GM18870 (cell line): Measurements from ENCODE around the gene PECR.
A peak's percentile ranks its signal among the peaks of the same experiment; 100 is the strongest.

Source experiments
- ATAC-seq: cut with Tn5 transposase; IDR thresholded peaks from one replicate; pipeline ENCODE4 v1.9.1; 2021; ENCODE audit warnings: moderate library complexity; ENCODE audit not compliant: unreplicated experiment

The PECR gene

GRCh38 chr2:216081487-216082116 lies at the start of gene PECR, which contains the start of gene TMEM169:
TSS of gene PECR (minus strand) at chr2:216081809. CDS start at chr2:216081741, 68 bp downstream.
TSS of gene TMEM169 (plus strand) at chr2:216081919. CDS start at chr2:216095964, 14,045 bp downstream.
- ATAC-seq: peak; percentile 67

GRCh38 chr2:216130346-216130971 lies 48.9 kb upstream of the PECR start:
- no peak for ATAC-seq

DNA sequence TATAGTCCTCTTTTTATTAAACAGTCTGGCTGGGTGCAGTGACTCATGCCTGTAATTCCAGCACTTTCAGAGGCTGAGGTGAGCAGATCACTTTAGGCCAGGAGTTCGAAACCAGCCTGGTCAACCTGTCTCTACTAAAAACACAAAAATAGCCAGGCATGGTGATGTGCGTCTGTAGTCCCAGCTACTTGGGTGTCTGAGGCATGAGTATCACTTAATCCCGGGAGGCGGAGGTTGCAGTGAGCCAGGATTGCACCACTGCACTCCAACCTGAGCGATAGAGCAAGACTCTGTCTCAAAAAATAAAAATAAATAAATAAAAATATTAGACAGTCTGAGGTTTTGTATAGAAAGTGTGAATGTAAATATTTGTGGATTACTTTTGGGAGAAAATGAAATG lies 45.3 kb upstream of the PECR start:
- ATAC-seq: no peak

DNA sequence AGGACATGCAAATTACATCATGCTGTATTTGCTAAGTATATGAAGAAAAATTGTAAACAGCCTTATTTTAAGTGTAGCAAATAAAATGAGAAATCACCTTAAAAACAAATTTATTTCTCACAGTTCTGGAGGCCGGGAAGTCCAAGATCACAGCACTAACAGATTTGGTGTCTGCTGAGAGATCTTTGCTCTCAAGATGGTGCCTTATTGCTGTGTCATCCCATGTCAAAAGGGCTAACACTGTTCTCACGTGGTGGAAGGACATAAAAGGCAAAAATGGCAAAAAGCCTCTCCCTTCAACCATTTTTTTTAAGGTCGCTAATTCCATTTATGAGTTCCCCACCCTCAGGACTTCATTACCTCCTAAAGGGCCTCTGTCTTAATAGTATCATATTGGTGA lies 39.6 kb upstream of the PECR start:
- no peak for ATAC-seq

- no peak for ATAC-seq
These were observed 38.4 kb upstream of the PECR start for GRCh38 chr2:216119986-216120385.

DNA sequence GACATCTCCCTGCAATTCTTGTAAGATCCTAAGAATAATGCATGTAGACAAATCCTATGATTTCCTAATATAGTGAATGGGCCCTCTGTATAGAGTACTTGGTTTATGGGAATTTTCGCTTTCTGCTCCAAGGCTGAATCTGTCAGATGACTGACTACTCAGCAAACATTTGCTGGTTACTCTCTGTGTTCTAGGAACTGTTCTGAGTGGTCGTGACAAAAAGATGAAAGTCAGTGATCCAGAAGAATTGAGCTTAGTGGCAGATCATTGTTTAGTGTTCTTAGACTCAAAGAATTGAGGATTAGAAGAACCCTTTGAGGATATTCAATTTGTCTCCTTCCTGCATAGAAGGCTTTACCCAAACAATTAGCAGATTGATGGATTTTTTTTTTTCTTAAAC lies 37.5 kb upstream of the PECR start:
- ATAC-seq: no peak

GRCh38 chr2:216118474-216118873 lies 36.9 kb upstream of the PECR start:
- no peak for ATAC-seq

GRCh38 chr2:216117561-216118340 lies 36.1 kb upstream of the PECR start:
- no peak for ATAC-seq

DNA sequence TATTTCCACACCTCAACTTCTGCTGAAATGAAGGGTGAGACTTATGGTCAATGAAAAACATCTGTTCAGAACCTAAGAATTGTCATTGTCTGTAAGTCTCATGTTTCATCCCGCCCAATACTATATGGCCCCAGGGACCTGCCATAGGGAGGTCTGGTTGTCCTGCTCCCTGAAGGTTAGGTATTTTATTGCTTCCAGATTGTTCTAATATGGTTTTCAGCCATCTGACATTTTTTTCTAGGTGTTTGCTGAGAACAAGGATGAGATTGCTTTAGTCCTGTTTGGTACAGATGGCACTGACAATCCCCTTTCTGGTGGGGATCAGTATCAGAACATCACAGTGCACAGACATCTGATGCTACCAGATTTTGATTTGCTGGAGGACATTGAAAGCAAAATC lies 34.8 kb upstream of the PECR start:
- ATAC-seq: no peak

GRCh38 chr2:216114714-216115531 lies 33.3 kb upstream of the PECR start:
- peak; percentile 27 for ATAC-seq

- no peak for ATAC-seq
These were observed 32.7 kb upstream of the PECR start for GRCh38 chr2:216114382-216114713.

DNA sequence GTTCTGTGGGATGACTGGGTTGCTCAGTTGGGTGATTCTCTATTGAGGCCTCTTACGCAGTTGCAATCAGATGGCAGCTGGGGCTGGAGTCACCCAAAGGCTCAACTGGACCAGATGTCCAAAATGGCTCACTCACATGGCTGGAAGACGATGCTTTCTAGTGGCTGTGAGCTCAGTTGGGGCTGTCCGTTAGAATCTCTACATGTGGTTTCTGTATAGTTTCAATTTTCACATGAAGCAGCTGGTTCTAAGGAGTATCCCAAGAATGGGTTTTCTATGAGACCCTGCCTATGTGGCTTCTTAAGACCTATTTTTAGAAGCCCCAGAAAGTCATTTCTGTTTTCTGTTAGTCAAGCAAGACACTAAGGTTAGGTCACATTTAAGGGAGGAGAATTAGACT lies 32.0 kb upstream of the PECR start:
- peak; percentile 82 for ATAC-seq

DNA sequence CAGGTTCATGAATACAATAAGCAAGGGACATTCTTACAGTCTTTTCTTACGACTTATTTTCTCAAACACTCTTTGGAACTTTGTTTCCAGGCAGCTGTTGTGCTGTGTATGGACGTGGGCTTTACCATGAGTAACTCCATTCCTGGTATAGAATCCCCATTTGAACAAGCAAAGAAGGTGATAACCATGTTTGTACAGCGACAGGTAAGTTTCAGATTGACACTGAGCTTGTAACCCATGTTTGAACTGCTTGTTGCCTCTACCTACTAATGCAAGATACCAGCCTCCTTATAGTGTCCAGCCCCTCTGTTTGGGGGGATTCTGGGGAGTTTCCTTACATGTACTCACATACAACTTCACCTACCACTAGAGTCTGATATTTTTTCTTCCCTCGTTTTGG lies 31.3 kb upstream of the PECR start:
- no peak for ATAC-seq

DNA sequence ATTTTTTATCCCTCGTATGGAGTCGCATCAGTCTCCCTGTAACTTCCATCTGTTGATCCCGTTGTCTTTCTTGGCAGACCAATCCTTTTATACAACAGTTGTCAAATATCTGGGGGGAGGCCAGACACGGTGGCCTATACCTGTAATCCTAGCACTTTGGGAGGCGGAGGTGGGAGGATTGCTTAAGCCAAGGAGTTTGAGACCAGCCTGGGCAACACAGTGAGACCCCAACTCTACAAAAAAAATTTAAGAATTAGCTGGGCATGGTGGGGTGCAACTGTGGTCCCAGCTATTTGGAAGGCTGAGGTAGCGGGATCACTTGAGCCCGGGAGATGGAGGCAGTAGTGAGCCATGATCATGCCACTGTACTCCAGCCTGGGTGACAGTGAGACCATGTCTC lies 29.5 kb upstream of the PECR start:
- ATAC-seq: no peak

- no peak for ATAC-seq
These were observed 29.0 kb upstream of the PECR start for GRCh38 chr2:216110620-216111019.

DNA sequence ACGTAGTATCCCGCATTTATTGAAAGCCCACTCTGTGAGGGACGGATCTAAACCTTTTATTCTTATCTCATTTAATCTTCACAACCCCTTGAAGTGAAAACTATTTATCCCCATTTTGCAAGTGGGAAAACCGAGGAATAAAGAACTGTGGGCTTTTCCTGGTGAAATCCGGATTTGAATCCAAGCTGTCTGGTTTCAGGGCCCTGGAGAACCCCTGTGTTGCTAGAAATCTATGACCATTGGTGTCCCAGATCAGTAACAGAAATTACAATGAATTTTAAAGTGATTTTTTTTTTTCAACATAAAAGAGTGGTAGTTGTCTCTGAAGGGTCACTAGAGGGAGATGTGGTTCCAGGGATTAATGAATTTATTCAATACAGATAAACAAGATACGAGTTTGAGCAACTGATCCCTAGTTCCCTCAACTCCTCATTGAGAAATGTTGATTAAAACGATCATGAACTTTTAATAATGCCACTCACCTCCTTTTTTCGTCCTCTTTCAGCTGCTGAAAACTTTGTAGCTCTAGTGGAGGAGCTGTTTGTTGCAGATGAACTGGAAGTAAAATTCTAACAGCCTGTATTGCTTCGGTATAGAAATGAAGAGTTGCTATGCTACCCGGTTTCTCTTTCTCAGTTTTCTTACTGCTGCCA lies 28.5 kb upstream of the PECR start:
- no peak for ATAC-seq

DNA sequence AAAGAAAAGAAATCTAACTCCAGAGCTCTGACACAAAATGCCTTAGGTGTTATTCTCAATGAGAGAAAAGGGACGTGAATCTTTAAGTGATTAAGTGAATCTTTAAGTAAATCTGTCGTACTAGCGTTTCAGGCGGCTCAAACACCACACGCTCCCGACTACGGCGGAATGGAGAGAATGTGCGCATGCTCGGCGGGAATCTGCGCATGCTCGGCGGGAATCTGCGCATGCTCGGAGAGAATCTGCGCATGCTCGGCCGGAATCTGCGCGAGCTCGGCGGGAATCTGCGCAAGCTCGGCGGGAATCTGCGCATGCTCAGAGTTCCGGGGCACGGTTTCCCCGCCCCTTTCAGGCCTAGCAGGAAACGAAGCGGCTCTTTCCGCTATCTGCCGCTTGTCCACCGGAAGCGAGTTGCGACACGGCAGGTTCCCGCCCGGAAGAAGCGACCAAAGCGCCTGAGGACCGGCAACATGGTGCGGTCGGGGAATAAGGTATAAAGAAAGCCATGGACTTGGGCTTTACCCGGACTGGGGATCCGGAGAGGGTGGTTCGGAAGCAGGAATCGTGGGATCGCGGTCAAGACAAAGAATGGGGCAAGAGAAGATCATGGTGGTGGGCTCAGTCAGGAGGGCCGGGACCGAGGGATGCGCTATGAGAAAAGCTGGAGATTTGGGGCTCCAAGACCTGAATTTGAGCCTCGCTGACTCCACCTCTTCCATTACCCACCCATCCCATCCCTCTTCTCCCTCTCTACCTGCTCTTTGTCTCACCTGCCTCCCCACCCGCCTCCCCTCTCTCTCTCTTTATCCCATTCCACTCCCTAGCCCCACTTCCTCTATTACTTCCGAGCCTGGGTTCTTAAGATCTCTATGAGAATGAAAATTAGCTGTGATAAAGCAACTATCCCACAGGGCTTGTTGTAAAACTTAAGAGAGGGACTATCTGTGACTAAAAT lies 27.6 kb upstream of the PECR start, which contains the start of gene XRCC5:
TSS of gene XRCC5 (plus strand) at position 382 of the 955 bp plus-strand sequence. CDS start at position 471, 89 bp downstream.
- ATAC-seq: no peak

DNA sequence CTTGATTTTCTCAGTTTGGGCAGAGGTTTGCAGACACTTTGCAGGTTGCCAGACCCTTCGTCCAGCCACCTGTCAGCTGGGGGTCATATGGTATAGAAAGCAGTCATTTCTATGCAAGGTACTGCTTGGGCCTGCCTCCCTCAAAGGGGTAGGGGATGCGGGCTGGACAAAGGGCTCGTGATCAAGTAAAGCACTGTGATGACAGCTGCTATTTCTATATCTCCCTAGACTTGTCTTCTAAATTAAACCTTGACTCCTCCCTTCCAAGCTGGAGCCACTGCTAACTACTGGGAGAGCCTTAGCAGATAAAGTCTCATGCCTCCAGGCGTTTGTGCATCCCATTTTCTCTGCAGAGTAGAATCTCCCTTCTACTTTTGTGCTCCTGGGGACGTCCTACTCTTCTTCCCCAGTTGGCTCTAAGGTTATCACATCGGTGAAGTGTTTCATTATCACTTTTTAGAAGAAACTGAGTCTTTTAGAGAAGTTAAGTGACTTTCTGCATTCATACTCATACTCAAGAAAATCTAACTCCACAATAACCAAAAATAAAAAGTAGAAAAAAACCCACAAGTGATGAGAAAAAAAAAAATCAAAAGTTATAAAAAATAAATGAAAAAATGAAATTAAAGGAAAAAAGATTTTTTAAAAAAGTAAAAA lies 26.8 kb upstream of the PECR start:
- no peak for ATAC-seq

DNA sequence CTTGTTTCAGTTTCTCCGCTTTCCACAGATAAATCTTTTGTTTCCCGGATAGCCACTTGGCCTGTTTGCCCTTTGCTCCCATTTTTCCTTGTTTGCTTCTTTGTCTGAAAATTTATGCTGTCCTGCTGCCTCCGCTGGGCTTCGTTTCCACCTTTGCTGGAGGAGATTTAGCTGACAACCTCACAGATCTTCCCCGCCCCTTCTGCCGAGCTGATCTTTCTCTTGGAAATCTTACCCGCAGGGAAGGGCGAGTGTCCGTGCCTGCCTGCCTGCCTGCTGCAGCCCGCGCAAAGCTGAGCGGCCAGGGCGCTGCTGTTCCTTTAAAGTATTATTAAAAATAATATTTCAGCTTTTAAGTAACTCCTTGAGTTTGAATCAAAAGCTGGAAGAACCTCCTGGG lies 26.2 kb upstream of the PECR start:
- no peak for ATAC-seq
